Ovary (tissue), 9 donors: Measurements from ENCODE around the gene ATP4B. TPM values are rescaled to one million over a fixed set of nuclear protein-coding genes. Genes with fewer than 3 reads are reported as not detected.
A peak's percentile ranks its signal among the peaks of the same experiment; 100 is the strongest.

Source experiments
- DNase-seq, 5 donors: peaks; one replicate each; pipeline ENCODE4 v3.0.0-alpha.2; 2019 to 2020
- H3K27ac ChIP-seq, 2 donors: fragments of 200-600 bp; one replicate each; pipeline versions ENCODE4 v1.5.1 to v1.8.0; 2019 to 2022
- H3K27me3 ChIP-seq: fragments of 200-600 bp; one replicate; pipeline ENCODE4 v1.8.0; 2022
- H3K36me3 ChIP-seq: fragments of 200-600 bp; sonication (generic); one replicate; pipeline ENCODE4 v1.5.1; 2019
- H3K4me1 ChIP-seq: one replicate; pipeline ENCODE4 v1.8.1; 2013; ENCODE audit warnings: mild to moderate bottlenecking, moderate library complexity; ENCODE audit not compliant: insufficient read depth
- H3K4me3 ChIP-seq: fragments of 200-600 bp; sonication (generic); one replicate; pipeline ENCODE4 v1.5.1; 2017
- H3K9me3 ChIP-seq, 2 donors: fragments of 200-600 bp in 1 of 2; sonication (generic) in 1 of 2; one replicate each; pipeline versions ENCODE4 v1.5.1 to v1.8.1; 2013 to 2019; ENCODE audit warnings: mild to moderate bottlenecking in 1 of 2, moderate library complexity in 1 of 2
- CTCF ChIP-seq, 3 donors: fragments of 450-650 bp in 2 of 3; fragments of 200-600 bp in 1 of 3; IDR thresholded peaks; one replicate each; pipeline versions ENCODE4 v1.5.1 to v1.8.0; 2016 to 2022; ENCODE audit warnings: antibody characterized with exemption in 3 of 3, mild to moderate bottlenecking in 1 of 3
- EP300 ChIP-seq: sonication (generic); formaldehyde crosslinking; IDR thresholded peaks from one replicate; pipeline ENCODE4 v1.6.1; 2017; ENCODE audit warnings: antibody characterized with exemption
- POLR2A ChIP-seq: fragments of 450-650 bp; IDR thresholded peaks from one replicate; pipeline ENCODE4 v1.6.1; 2017; ENCODE audit warnings: antibody characterized with exemption, mild to moderate bottlenecking, moderate library complexity
- WGBS, 3 donors: extraction: QIAGEN DNeasy Blood & Tissue Kit in 1 of 3; methylation state at CpG; one replicate each; pipeline versions ENCODE4 v1.1.5 to v1.1.7; 2013 to 2017; 5-methylcytosine and 5-hydroxymethylcytosine counted together
- intact Hi-C, 4 donors: fragments of 100-400 bp; cut with DNase I; formaldehyde crosslinking; loops; one replicate each; pipeline versions ENCODE4 v1.11.0 to v1.15.1; 2022 to 2023
- polyA plus RNA-seq, 2 donors: library from polyadenylated mRNA; stranded (reverse); fragments of 200-250 nt in 1 of 2; fragments of 350-450 nt in 1 of 2; fragmentation: Illumina TruSeq in 1 of 2; extraction: RNeasy Lipid Tissue Mini Kit (QIAGEN cat#74804) in 1 of 2; gene quantifications; one replicate each; pipeline ENCODE4 v1.2.3, GENCODE V29; 2013 to 2014
- total RNA-seq, 7 donors: library from RNA; depleted of rRNA in 2 of 7; stranded (reverse); fragments of >200 nt in 2 of 7; fragmentation: NEBNext Ultra II Directional in 3 of 7; extraction: Animal tissue kit (Norgen Biotek cat#: 25700) in 3 of 7; gene quantifications; one replicate each; pipeline versions ENCODE4 v1.1.0 to v1.2.4, GENCODE V29; 2016 to 2023
- donor health status: DM: no; HTN: no; CAD: no; lungs with moderate emphysema.
- donor health status: DM: no; HTN: no; CAD: no.
- donor health status: Bipolar disorder and iron deficiency.
- donor health status: DM: yes; HTN: yes; CAD: no.
- donor health status: DM: no; HTN: no; CAD: no.
- donor health status: DM: yes; HTN: yes; CAD: no.

ATP4B gene
- total and polyA plus RNA-seq, 9 donors, result 0.28 TPM; not detected in 8

DNA sequence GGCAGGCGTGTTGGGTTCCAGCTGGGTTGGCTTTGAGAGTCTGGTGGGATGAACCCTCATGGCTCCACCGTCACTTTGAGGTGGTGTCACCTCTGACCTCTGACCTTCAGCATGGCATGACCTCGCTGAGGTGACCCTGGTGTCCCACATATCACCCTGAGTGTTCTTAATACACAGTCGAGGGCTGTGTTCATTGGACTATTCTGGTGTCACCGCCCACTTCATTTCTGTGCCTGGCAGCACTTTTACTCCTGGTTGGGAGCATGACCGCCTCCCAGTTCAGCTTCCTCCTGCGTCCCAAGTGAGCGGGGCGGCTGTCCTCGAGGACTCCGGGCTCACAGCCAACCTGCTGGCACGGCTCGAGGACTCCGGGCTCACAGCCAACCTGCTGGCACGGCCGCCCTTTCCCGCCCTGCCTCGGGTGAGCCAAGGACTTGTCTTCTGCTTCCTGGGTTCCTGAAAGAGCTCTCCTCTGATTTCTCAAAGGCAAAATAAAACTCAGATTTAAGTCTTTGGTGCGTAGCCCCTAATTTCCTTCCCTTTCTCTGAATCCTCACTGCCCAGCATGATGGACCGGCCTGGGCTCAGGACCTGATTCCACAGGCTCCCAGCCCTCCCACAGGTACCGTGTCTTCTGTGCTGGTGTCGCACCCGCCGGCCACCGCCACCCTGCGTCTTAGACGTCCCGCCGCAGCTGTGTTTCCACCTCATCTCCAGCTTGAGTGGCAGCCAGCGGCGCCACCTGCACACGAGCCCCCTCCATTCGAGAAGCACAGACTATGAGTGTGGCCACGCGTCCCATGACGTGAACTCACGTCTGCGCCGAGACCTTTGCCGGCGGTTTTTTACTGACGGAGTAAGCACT lies 10.4 kb downstream of the ATP4B start:
- H3K9me3 ChIP-seq, result no peaks in the 10 kb centered on the region
- 60% methylated on average over 42 of the region's 42 CpGs for WGBS, 3 donors
- no peak for TF ChIP-seq CTCF (IDR thresholded peaks at IDR 0.05)
- no peak for TF ChIP-seq POLR2A
- no peak for TF ChIP-seq EP300
- H3K27me3 ChIP-seq, result no peaks in the 10 kb centered on the region
- DNase-seq, result peak; percentile 36 to 80 (median 68)
- no peak overlapping the region for H3K4me3 ChIP-seq
- H3K36me3 ChIP-seq, result no peaks in the 10 kb centered on the region
- H3K4me1 ChIP-seq, result peaks cover 12% of the 10 kb centered on the region
- no peak overlapping the region for H3K27ac ChIP-seq
- intact Hi-C loops, result no loop called here

DNA sequence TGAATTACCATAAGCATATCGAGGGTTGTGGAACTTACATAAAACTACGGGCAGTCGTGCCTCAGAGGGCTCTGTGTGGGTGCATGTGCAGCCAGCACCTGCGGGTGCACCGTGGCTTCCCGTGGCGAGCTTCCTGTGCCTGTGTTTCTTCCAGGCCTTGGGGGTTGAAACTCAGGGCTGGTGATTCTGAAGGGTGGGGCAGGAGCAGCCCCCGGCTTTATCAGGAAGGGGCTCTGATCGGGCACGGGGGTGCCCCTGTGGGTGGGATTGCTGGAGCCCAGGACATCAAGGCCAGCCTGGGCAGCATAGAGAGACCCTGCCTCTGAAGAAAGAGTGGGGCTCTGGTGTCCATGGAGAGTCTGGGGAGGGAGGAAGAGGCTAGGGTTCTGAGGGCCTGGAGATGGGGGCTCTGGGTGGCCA lies 11.1 kb downstream of the ATP4B start:
- DNase-seq, result peak in 2 of 5 donors; percentile 9 to 29
- Histone ChIP-seq H3K36me3 (no peaks in the 10 kb centered on the region), H3K27me3 (no peaks in the 10 kb centered on the region), H3K4me1 (peaks cover 12% of the 10 kb centered on the region), H3K4me3 (no peak overlapping the region), H3K27ac (no peak overlapping the region), H3K9me3 (no peaks in the 10 kb centered on the region)
- WGBS, 3 donors, result 88 to 90% (median 89%) methylated on average over 10 of the region's 10 CpGs
- intact Hi-C loops, result no loop called here
- TF ChIP-seq EP300, result no peak
- no peak for TF ChIP-seq POLR2A
- TF ChIP-seq CTCF (IDR thresholded peaks at IDR 0.05), result no peak

DNA sequence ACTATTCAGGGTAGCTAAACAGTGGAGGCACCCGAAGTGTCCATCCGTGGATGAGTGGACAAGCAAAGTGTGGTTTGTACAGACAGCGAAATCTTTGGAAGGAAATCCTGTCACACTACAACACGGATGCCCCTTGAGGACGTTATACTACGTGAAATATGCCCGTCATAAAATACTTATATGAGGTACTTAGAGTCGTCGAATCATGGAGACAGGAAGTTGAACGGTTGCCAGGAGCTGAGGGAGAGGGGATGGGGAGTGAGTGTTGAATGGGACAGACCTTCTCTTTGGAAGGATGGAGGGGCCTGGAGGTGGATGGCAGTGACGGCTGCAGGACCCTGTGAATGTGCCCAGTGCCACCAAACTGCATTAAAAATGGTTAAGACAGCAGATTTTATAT lies 11.6 kb downstream of the ATP4B start:
- no peaks in the 10 kb centered on the region for H3K9me3 ChIP-seq
- peak in 1 of 5 donors; percentile 8 for DNase-seq
- H3K4me3 ChIP-seq, result no peak overlapping the region
- no peak overlapping the region for H3K27ac ChIP-seq
- intact Hi-C loops, result no loop called here
- H3K36me3 ChIP-seq, result no peaks in the 10 kb centered on the region
- no peak for TF ChIP-seq POLR2A
- TF ChIP-seq EP300, result no peak
- TF ChIP-seq CTCF (IDR thresholded peaks at IDR 0.05), result no peak
- 66 to 79% (median 75%) methylated on average over 11 of the region's 11 CpGs for WGBS, 3 donors
- peaks cover 12% of the 10 kb centered on the region for H3K4me1 ChIP-seq
- H3K27me3 ChIP-seq, result no peaks in the 10 kb centered on the region

DNA sequence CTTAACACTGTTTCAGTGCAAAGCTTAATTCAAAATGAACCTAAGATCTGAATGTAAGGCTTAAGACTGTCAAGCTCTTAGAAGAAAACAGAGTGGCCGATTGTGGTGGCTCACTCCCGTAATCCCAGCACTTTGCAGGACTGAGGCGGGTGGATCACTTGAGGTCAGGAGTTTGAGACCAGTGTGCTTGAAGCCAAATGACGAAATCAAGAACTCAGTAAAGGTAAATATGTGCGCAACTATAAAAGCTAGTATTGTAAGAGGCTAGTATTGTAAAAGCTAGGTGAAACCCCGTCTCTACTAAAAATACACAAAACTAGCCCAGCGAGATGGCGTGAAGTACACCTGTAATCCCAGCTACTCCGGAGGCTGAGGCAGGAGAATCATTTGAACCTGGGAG lies 12.7 kb downstream of the ATP4B start:
- H3K9me3 ChIP-seq, result no peaks in the 10 kb centered on the region
- 97 to 98% (median 97%) methylated on average over 9 of the region's 9 CpGs for WGBS, 3 donors
- H3K27me3 ChIP-seq, result no peaks in the 10 kb centered on the region
- H3K27ac ChIP-seq, result no peak overlapping the region
- H3K36me3 ChIP-seq, result no peaks in the 10 kb centered on the region
- intact Hi-C loops, result no loop called here
- peaks cover 12% of the 10 kb centered on the region for H3K4me1 ChIP-seq
- TF ChIP-seq EP300 (no peak), CTCF (IDR thresholded peaks at IDR 0.05) (no peak), POLR2A (no peak)
- DNase-seq, result no peak
- no peak overlapping the region for H3K4me3 ChIP-seq
